ENCODE measurements around the gene VIL1. TPM values are rescaled to one million over a fixed set of nuclear protein-coding genes. Genes with fewer than 3 reads are reported as not detected.
A peak's percentile ranks its signal among the peaks of the same experiment; 100 is the strongest.

Gene VIL1
- total and polyA plus RNA-seq, 9 of the 15 experiments (the other 6 are each of a cell fraction or from before 2014, with no cell fraction given), result 0.51 to 2.7 (median 1.2) TPM

- no peak for ATAC-seq
- no peak overlapping the region for H2AFZ ChIP-seq (ENCODE audit: low read depth, low read length)
- TF ChIP-seq ZBTB49 (CRISPR knock-in tag; IDR thresholded peaks at IDR 0.05; ENCODE audit: borderline replicate concordance) (no peak), NFIX (CRISPR knock-in tag; IDR thresholded peaks at IDR 0.05; ENCODE audit: low read depth) (no peak), PCBP1 (IDR thresholded peaks at IDR 0.05; ENCODE audit: low read depth, low read length, poor library complexity, severe bottlenecking) (no peak), NRF1 (conservative IDR thresholded peaks at IDR 0.05 in 1 of 2, IDR thresholded peaks at IDR 0.05 in 1 of 2) (no peak), IRF9 (tag; IDR thresholded peaks at IDR 0.05) (no peak), YY1 (IDR thresholded peaks at IDR 0.05; ENCODE audit: borderline replicate concordance in 1 of 3, control insufficient read depth in 1 of 3, extremely low read depth in 1 of 3, insufficient read depth in 3 of 3, insufficient read length in 1 of 3, insufficient replicate concordance in 2 of 3, low read depth in 1 of 3, low read length in 2 of 3) (no peak), CXXC5 (CRISPR knock-in tag; IDR thresholded peaks at IDR 0.05) (0 out of 2 replicates have a peak, but pooled peaks have one; percentile 39), ZNF354B (CRISPR knock-in tag; IDR thresholded peaks at IDR 0.05) (no peak), TOE1 (IDR thresholded peaks at IDR 0.05; ENCODE audit: borderline replicate concordance) (no peak), TOE1 (CRISPR knock-in tag; IDR thresholded peaks at IDR 0.05; ENCODE audit: borderline replicate concordance, low read depth) (no peak), POLR2AphosphoS2 (IDR thresholded peaks at IDR 0.05; ENCODE audit: low read length) (no peak), NR2C2 (CRISPR knock-in tag; IDR thresholded peaks at IDR 0.05) (no peak), NR2C2 (tag; IDR thresholded peaks at IDR 0.05) (peak; percentile 47; the same call in 1 of the 2 replicates), GATA2 (CRISPR knock-in tag; IDR thresholded peaks at IDR 0.05) (no peak)
- TF ChIP-seq, protein P1, sequence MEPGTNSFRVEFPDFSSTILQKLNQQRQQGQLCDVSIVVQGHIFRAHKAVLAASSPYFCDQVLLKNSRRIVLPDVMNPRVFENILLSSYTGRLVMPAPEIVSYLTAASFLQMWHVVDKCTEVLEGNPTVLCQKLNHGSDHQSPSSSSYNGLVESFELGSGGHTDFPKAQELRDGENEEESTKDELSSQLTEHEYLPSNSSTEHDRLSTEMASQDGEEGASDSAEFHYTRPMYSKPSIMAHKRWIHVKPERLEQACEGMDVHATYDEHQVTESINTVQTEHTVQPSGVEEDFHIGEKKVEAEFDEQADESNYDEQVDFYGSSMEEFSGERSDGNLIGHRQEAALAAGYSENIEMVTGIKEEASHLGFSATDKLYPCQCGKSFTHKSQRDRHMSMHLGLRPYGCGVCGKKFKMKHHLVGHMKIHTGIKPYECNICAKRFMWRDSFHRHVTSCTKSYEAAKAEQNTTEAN (CRISPR knock-in tag; IDR thresholded peaks at IDR 0.05), result no peak
These were observed 18.6 kb upstream of the VIL1 start for GRCh38 chr2:218400167-218400929.

More at GRCh38 chr2:218400167-218400929, 18.6 kb upstream of the VIL1 start:
- ChIA-PET POLR2A (interaction anchor here (0.7 to 0.8 kb wide), 2 partner anchors 130 to 308 kb away, joined by 3 to 5 read pairs; partner anchors contain the start of genes AAMP and PNKD), CTCF (ENCODE audit: low intra/inter-chr PET ratio) (interaction anchor here (1.5 kb wide), 1 partner anchor 99 kb away, joined by 7 read pairs; no protein-coding TSS in a partner anchor)
- in situ Hi-C loops (cut with MboI) (no loop called here), intact Hi-C loops (cut with micrococcal nuclease) (loop anchor here (10.0 kb wide), 1 partner anchor 244 kb away; no protein-coding TSS in a partner anchor)
- H3K9me1 ChIP-seq (ENCODE audit: control insufficient read depth, insufficient read depth, low read length), result no peaks in the 10 kb centered on the region
- peaks cover 43% of the 10 kb centered on the region; the same call in 2 of the 3 replicates for H3K36me3 ChIP-seq (ENCODE audit: control insufficient read depth, insufficient read depth, low read length)
- no peaks in the 10 kb centered on the region for H3K27me3 ChIP-seq (ENCODE audit: control insufficient read depth in 2 of 2, insufficient read depth in 2 of 2, low read length in 2 of 2)
- peak overlapping the region; percentile 83 to 94 for H3K9ac ChIP-seq (ENCODE audit: insufficient read depth in 1 of 2, low read depth in 2 of 2, low read length in 2 of 2)
- DNase-seq (ENCODE audit: extremely low read depth in 1 of 4, low spot score in 3 of 4) (peak; percentile 43 to 58 (median 56)), FAIRE-seq (no peak)
- no peaks in the 10 kb centered on the region for H3K9me3 ChIP-seq (replicated peaks; ENCODE audit: control insufficient read depth, insufficient read depth, low read depth, low read length)
- H4K20me1 ChIP-seq (replicated peaks; ENCODE audit: control insufficient read depth, insufficient read depth, low read length), result no peaks in the 10 kb centered on the region
- peaks cover 14 to 81% of the 10 kb centered on the region in 2 experiments; a peak in 4 of 5 replicates for H3K4me1 ChIP-seq (replicated peaks in 1 of 2; ENCODE audit: control insufficient read depth in 2 of 2, insufficient read depth in 2 of 2, low read length in 2 of 2)
- H3K4me3 ChIP-seq, result peak overlapping the region; percentile 57
- WGBS (ENCODE audit: insufficient coverage, low coverage, missing lambda C conversion rate), result 2% methylated on average over 21 of the region's 63 CpGs
- peak overlapping the region; percentile 90 for H3K27ac ChIP-seq (ENCODE audit: extremely low read depth, low read depth, low read length)
- H3K79me2 ChIP-seq (ENCODE audit: control insufficient read depth, insufficient read depth, low read length), result peaks cover 61% of the 10 kb centered on the region
- H3K4me2 ChIP-seq (ENCODE audit: insufficient read depth, low read length), result peak overlapping the region; percentile 69
- BruUV-seq (replicated peaks), result no TSS peak

All from K562 (cell line).